Measurements from ENCODE around the gene FBXL22. TPM values are rescaled to one million over a fixed set of nuclear protein-coding genes. Genes with fewer than 3 reads are reported as not detected.

FBXL22 gene
- total RNA-seq, 2 experiments from 2014 or later = 0.43 to 0.44 TPM

GRCh38 chr15:63572749-63573464 is 24.3 kb upstream of the FBXL22 start:
- peaks cover 25% of the 10 kb centered on the region for H3K36me3 Mint-ChIP-seq (ENCODE audit: low read depth)
- CTCF ChIA-PET = interaction anchor here (1.1 to 1.7 kb wide), 3 partner anchors 23 to 106 kb away, joined by 3 to 5 read pairs (median 3); no protein-coding TSS in a partner anchor
- peaks cover 19% of the 10 kb centered on the region for H3K4me1 Mint-ChIP-seq (ENCODE audit: low read depth)
- DNase-seq = no peak
- H3K9me3 Mint-ChIP-seq = no peaks in the 10 kb centered on the region
- H3K27ac Mint-ChIP-seq = no peak overlapping the region
- no peaks in the 10 kb centered on the region for H3K27me3 Mint-ChIP-seq (ENCODE audit: low read depth)
- H3K4me3 Mint-ChIP-seq = no peak overlapping the region
- intact Hi-C loops (cut with micrococcal nuclease) = no loop called here

- Mint-ChIP-seq H3K9me3 (no peaks in the 10 kb centered on the region), H3K36me3 (ENCODE audit: low read depth) (peaks cover 23% of the 10 kb centered on the region), H3K27me3 (ENCODE audit: low read depth) (no peaks in the 10 kb centered on the region), H3K27ac (no peak overlapping the region), H3K4me3 (no peak overlapping the region), H3K4me1 (ENCODE audit: low read depth) (peaks cover 14% of the 10 kb centered on the region)
- DNase-seq = no peak
- CTCF ChIA-PET = interaction anchor here (1.4 to 1.5 kb wide), 2 partner anchors 23 to 68 kb away, joined by 3 to 4 read pairs; no protein-coding TSS in a partner anchor
- intact Hi-C loops (cut with micrococcal nuclease) = no loop called here
Observed at GRCh38 chr15:63573533-63573932, 23.7 kb upstream of the FBXL22 start.

GRCh38 chr15:63575312-63575711 is 21.9 kb upstream of the FBXL22 start:
- Mint-ChIP-seq H3K9me3 (no peaks in the 10 kb centered on the region), H3K4me3 (no peak overlapping the region), H3K4me1 (ENCODE audit: low read depth) (peaks cover 10% of the 10 kb centered on the region), H3K27me3 (ENCODE audit: low read depth) (no peaks in the 10 kb centered on the region), H3K27ac (no peak overlapping the region), H3K36me3 (ENCODE audit: low read depth) (peaks cover 24% of the 10 kb centered on the region)
- CTCF ChIA-PET = interaction anchor here (1.5 kb wide), 1 partner anchor 70 kb away, joined by 4 read pairs; no protein-coding TSS in a partner anchor
- no peak for DNase-seq
- intact Hi-C loops (cut with micrococcal nuclease) = no loop called here

GRCh38 chr15:63576441-63576840 is 20.7 kb upstream of the FBXL22 start:
- Mint-ChIP-seq H3K27me3 (ENCODE audit: low read depth) (no peaks in the 10 kb centered on the region), H3K4me3 (no peak overlapping the region), H3K9me3 (no peaks in the 10 kb centered on the region), H3K27ac (no peak overlapping the region), H3K36me3 (ENCODE audit: low read depth) (peaks cover 23% of the 10 kb centered on the region), H3K4me1 (ENCODE audit: low read depth) (peaks cover 12% of the 10 kb centered on the region)
- CTCF ChIA-PET = interaction anchor here (0.5 kb wide), 2 partner anchors 78 to 203 kb away, joined by 3 to 5 read pairs; no protein-coding TSS in a partner anchor
- intact Hi-C loops (cut with micrococcal nuclease) = no loop called here
- DNase-seq = no peak

GRCh38 chr15:63582179-63582578 is 15.0 kb upstream of the FBXL22 start:
- peak overlapping the region; percentile 77 for H3K27ac Mint-ChIP-seq
- H3K36me3 Mint-ChIP-seq (ENCODE audit: low read depth) = peaks cover 43% of the 10 kb centered on the region
- CTCF ChIA-PET = no interaction called here
- no peaks in the 10 kb centered on the region for H3K27me3 Mint-ChIP-seq (ENCODE audit: low read depth)
- H3K4me3 Mint-ChIP-seq = no peak overlapping the region
- H3K9me3 Mint-ChIP-seq = peaks cover 3% of the 10 kb centered on the region
- H3K4me1 Mint-ChIP-seq (ENCODE audit: low read depth) = peaks cover 23% of the 10 kb centered on the region
- intact Hi-C loops (cut with micrococcal nuclease) = no loop called here
- DNase-seq = peak; percentile 36

- H3K9me3 Mint-ChIP-seq = peaks cover 3% of the 10 kb centered on the region
- H3K27ac Mint-ChIP-seq = peak overlapping the region; percentile 77
- DNase-seq = no peak
Observed at GRCh38 chr15:63582718-63583426, 14.3 kb upstream of the FBXL22 start.

GRCh38 chr15:63586790-63587189 is 10.4 kb upstream of the FBXL22 start:
- no peak overlapping the region for H3K27ac Mint-ChIP-seq
- intact Hi-C loops (cut with micrococcal nuclease) = no loop called here
- H3K4me1 Mint-ChIP-seq (ENCODE audit: low read depth) = peaks cover 30% of the 10 kb centered on the region
- H3K9me3 Mint-ChIP-seq = peaks cover 3% of the 10 kb centered on the region
- H3K27me3 Mint-ChIP-seq (ENCODE audit: low read depth) = no peaks in the 10 kb centered on the region
- DNase-seq = no peak
- H3K36me3 Mint-ChIP-seq (ENCODE audit: low read depth) = peaks cover 63% of the 10 kb centered on the region
- CTCF ChIA-PET = no interaction called here
- H3K4me3 Mint-ChIP-seq = no peak overlapping the region

More at GRCh38 chr15:63582718-63583426, 14.3 kb upstream of the FBXL22 start:
- CTCF ChIA-PET = interaction anchor here (0.7 kb wide), 1 partner anchor 30 kb away, joined by 3 read pairs; no protein-coding TSS in a partner anchor
- intact Hi-C loops (cut with micrococcal nuclease) = no loop called here
- Mint-ChIP-seq H3K36me3 (ENCODE audit: low read depth) (peaks cover 43% of the 10 kb centered on the region), H3K4me3 (no peak overlapping the region), H3K27me3 (ENCODE audit: low read depth) (no peaks in the 10 kb centered on the region), H3K4me1 (ENCODE audit: low read depth) (peaks cover 23% of the 10 kb centered on the region)

- no peak overlapping the region for H3K4me3 Mint-ChIP-seq
- H3K27me3 Mint-ChIP-seq (ENCODE audit: low read depth) = no peaks in the 10 kb centered on the region
- intact Hi-C loops (cut with micrococcal nuclease) = no loop called here
- peaks cover 28% of the 10 kb centered on the region for H3K4me1 Mint-ChIP-seq (ENCODE audit: low read depth)
- CTCF ChIA-PET = interaction anchor here (0.6 to 1.6 kb wide), 4 partner anchors 12 to 420 kb away, joined by 3 to 6 read pairs (median 4); no protein-coding TSS in a partner anchor
- no peak for DNase-seq
- H3K27ac Mint-ChIP-seq = no peak overlapping the region
- H3K9me3 Mint-ChIP-seq = peaks cover 3% of the 10 kb centered on the region
- H3K36me3 Mint-ChIP-seq (ENCODE audit: low read depth) = peaks cover 64% of the 10 kb centered on the region
Observed at GRCh38 chr15:63587527-63587926, 9.7 kb upstream of the FBXL22 start.

GRCh38 chr15:63588826-63589225 is 8.4 kb upstream of the FBXL22 start:
- Mint-ChIP-seq H3K9me3 (peaks cover 3% of the 10 kb centered on the region), H3K4me3 (no peak overlapping the region), H3K4me1 (ENCODE audit: low read depth) (peaks cover 33% of the 10 kb centered on the region), H3K27ac (no peak overlapping the region), H3K27me3 (ENCODE audit: low read depth) (no peaks in the 10 kb centered on the region), H3K36me3 (ENCODE audit: low read depth) (peaks cover 59% of the 10 kb centered on the region)
- intact Hi-C loops (cut with micrococcal nuclease) = no loop called here
- CTCF ChIA-PET = interaction anchor here (1.6 kb wide), 2 partner anchors 11 to 79 kb away, joined by 4 to 6 read pairs; no protein-coding TSS in a partner anchor
- DNase-seq = no peak

GRCh38 chr15:63593705-63594671 is 3.2 kb upstream of the FBXL22 start:
- H3K36me3 Mint-ChIP-seq (ENCODE audit: low read depth) = peaks cover 33% of the 10 kb centered on the region
- peak; percentile 64 for DNase-seq
- no peak overlapping the region for H3K4me3 Mint-ChIP-seq
- no peaks in the 10 kb centered on the region for H3K9me3 Mint-ChIP-seq
- H3K27me3 Mint-ChIP-seq (ENCODE audit: low read depth) = no peaks in the 10 kb centered on the region
- CTCF ChIA-PET = interaction anchor here (0.6 to 8.6 kb wide), 3 partner anchors 127 to 339 kb away, joined by 3 to 101 read pairs (median 10); no protein-coding TSS in a partner anchor
- peak overlapping the region; percentile 70 for H3K27ac Mint-ChIP-seq
- H3K4me1 Mint-ChIP-seq (ENCODE audit: low read depth) = peaks cover 68% of the 10 kb centered on the region
- intact Hi-C loops (cut with micrococcal nuclease) = loop anchor here (2.0 kb wide), 1 partner anchor 33 kb away; no protein-coding TSS in a partner anchor

- Mint-ChIP-seq H3K36me3 (ENCODE audit: low read depth) (peaks cover 27% of the 10 kb centered on the region), H3K27ac (peak overlapping the region; percentile 2), H3K4me3 (no peak overlapping the region), H3K27me3 (ENCODE audit: low read depth) (no peaks in the 10 kb centered on the region), H3K4me1 (ENCODE audit: low read depth) (peaks cover 77% of the 10 kb centered on the region), H3K9me3 (no peaks in the 10 kb centered on the region)
- DNase-seq = no peak
- intact Hi-C loops (cut with micrococcal nuclease) = no loop called here
- CTCF ChIA-PET = interaction anchor here (1.0 to 8.6 kb wide), 2 partner anchors 15 to 129 kb away, joined by 3 to 101 read pairs; no protein-coding TSS in a partner anchor
Observed at GRCh38 chr15:63595065-63595464, 2.1 kb upstream of the FBXL22 start.

All from activated naive CD4-positive, alpha-beta T cell treated with anti-CD3 and anti-CD28 coated beads for 36 hours (primary cell).